Measurements from ENCODE around the gene ATG10.

GRCh38 chr5:82277987-82278710 is 306.3 kb downstream of the ATG10 start, which contains the start of gene RPS23:
- no peak for TF ChIP-seq CTCF (IDR thresholded peaks at IDR 0.05)
- peak in 1 of 2 donors; percentile 73 for TF ChIP-seq POLR2A (IDR thresholded peaks at IDR 0.05)

All from heart left ventricle (tissue), 13 donors.